Endometrial microvascular endothelial cells (primary cell): ENCODE data around the gene PHAF1. TPM values are rescaled to one million over a fixed set of nuclear protein-coding genes. Genes with fewer than 3 reads are reported as not detected.

Experiments
- in situ Hi-C: cut with HindIII; loops from 2 replicates; pipeline ENCODE4 v1.10.0; 2017; ENCODE audit warnings: low sequenced_read_pairs, low pct_unique_long_range_greater_than_20kb; ENCODE audit errors: inconsistent ontology term
- total RNA-seq: library from RNA; depleted of rRNA; stranded (reverse); fragments of >200 nt; gene quantifications from one replicate; pipeline ENCODE4 v1.2.3, GENCODE V29; 2015; ENCODE audit errors: inconsistent ontology term

The PHAF1 gene
- total RNA-seq = 21.8 TPM

GRCh38 chr16:67109407-67110135, at the start of gene PHAF1:
TSS of gene PHAF1 (plus strand) at chr16:67109941. CDS start at chr16:67110176, 235 bp downstream.
- in situ Hi-C loops = no loop called here

- in situ Hi-C loops = no loop called here
These were observed 46.7 kb upstream of the PHAF1 start for GRCh38 chr16:67063008-67063407.

GRCh38 chr16:67068212-67068753, 41.5 kb upstream of the PHAF1 start:
- in situ Hi-C loops = no loop called here

- in situ Hi-C loops = no loop called here
These were observed 38.2 kb upstream of the PHAF1 start for GRCh38 chr16:67071476-67072048.

GRCh38 chr16:67075331-67075730, 34.4 kb upstream of the PHAF1 start:
- in situ Hi-C loops = no loop called here

GRCh38 chr16:67077871-67078270, 31.9 kb upstream of the PHAF1 start:
- in situ Hi-C loops = no loop called here

GRCh38 chr16:67082100-67082499, 27.6 kb upstream of the PHAF1 start:
- in situ Hi-C loops = no loop called here

- in situ Hi-C loops = no loop called here
These were observed 26.9 kb upstream of the PHAF1 start for GRCh38 chr16:67082891-67083290.

GRCh38 chr16:67084345-67085028, 25.3 kb upstream of the PHAF1 start:
- in situ Hi-C loops = no loop called here

GRCh38 chr16:67086822-67087221, 22.9 kb upstream of the PHAF1 start:
- in situ Hi-C loops = no loop called here

GRCh38 chr16:67087291-67087690, 22.4 kb upstream of the PHAF1 start:
- in situ Hi-C loops = no loop called here

- in situ Hi-C loops = no loop called here
These were observed 21.9 kb upstream of the PHAF1 start for GRCh38 chr16:67087803-67088202.

GRCh38 chr16:67088551-67088950, 21.2 kb upstream of the PHAF1 start:
- in situ Hi-C loops = no loop called here

GRCh38 chr16:67089101-67089500, 20.6 kb upstream of the PHAF1 start:
- in situ Hi-C loops = no loop called here

GRCh38 chr16:67091906-67092566, 17.7 kb upstream of the PHAF1 start:
- in situ Hi-C loops = no loop called here

GRCh38 chr16:67093098-67093726, 16.5 kb upstream of the PHAF1 start:
- in situ Hi-C loops = no loop called here

- in situ Hi-C loops = no loop called here
These were observed 11.1 kb upstream of the PHAF1 start for GRCh38 chr16:67098599-67098998.

- in situ Hi-C loops = no loop called here
These were observed 9.0 kb upstream of the PHAF1 start for GRCh38 chr16:67100569-67101310.
